Transverse colon (tissue), 4 donors: ENCODE measurements around the gene KLC4. TPM values are rescaled to one million over a fixed set of nuclear protein-coding genes. Genes with fewer than 3 reads are reported as not detected.

Experiments
- DNase-seq: peaks from one replicate; pipeline ENCODE4 v3.0.0-alpha.2; 2019
- H3K27ac ChIP-seq, 4 donors: fragments of 200-600 bp; sonication (generic); 2 replicates each; pipeline ENCODE4 v1.5.1; 2016 to 2018; ENCODE audit warnings: inconsistent platforms in 4 of 4
- H3K27me3 ChIP-seq: fragments of 200-600 bp; sonication (generic); 2 replicates; pipeline ENCODE4 v1.5.1; 2017; ENCODE audit warnings: inconsistent platforms
- H3K36me3 ChIP-seq, 4 donors: fragments of 200-600 bp; sonication (generic); 2 replicates each; pipeline ENCODE4 v1.5.1; 2017 to 2019; ENCODE audit warnings: inconsistent platforms in 4 of 4
- H3K4me1 ChIP-seq, 4 donors: fragments of 200-600 bp; sonication (generic); 2 replicates each; pipeline ENCODE4 v1.5.1; 2017 to 2020; ENCODE audit warnings: inconsistent platforms in 4 of 4
- H3K4me3 ChIP-seq, 4 donors: fragments of 200-600 bp; sonication (generic); 1 replicate in 1 of 4; 2 replicates in 3 of 4; pipeline versions ENCODE4 v1.5.1 to v1.6.1; 2017 to 2019; ENCODE audit warnings: inconsistent platforms in 4 of 4
- H3K9me3 ChIP-seq, 2 donors: fragments of 200-600 bp; sonication (generic); 2 replicates each; pipeline ENCODE4 v1.5.1; 2017 to 2019; ENCODE audit warnings: inconsistent platforms in 2 of 2
- EP300 ChIP-seq: sonication (generic); formaldehyde crosslinking; IDR thresholded peaks from one replicate; pipeline ENCODE4 v1.6.1; 2017; ENCODE audit warnings: antibody characterized with exemption, low read depth
- POLR2A ChIP-seq: fragments of 450-650 bp; IDR thresholded peaks from one replicate; pipeline ENCODE4 v1.6.1; 2016; ENCODE audit warnings: antibody characterized with exemption, mild to moderate bottlenecking, moderate library complexity
- POLR2AphosphoS5 ChIP-seq, 3 donors: sonication (generic); formaldehyde crosslinking; IDR thresholded peaks; one replicate each; pipeline ENCODE4 v1.6.1; 2016; ENCODE audit warnings: antibody characterized with exemption in 3 of 3
- WGBS, 2 donors: methylation state at CpG; one replicate each; pipeline ENCODE4 v1.1.5; 2018; ENCODE audit warnings: low coverage in 1 of 2; 5-methylcytosine and 5-hydroxymethylcytosine counted together
- in situ Hi-C, 4 donors: fragments of 200-750 bp; cut with MboI; loops; one replicate each; pipeline versions ENCODE4 v1.15.0 to v1.15.1; 2017; ENCODE audit warnings: low sequenced_read_pairs in 3 of 4, low pct_ligation_motif_present in 1 of 4, low pct_unique_long_range_greater_than_20kb in 1 of 4
- intact Hi-C: fragments of 100-400 bp; cut with DNase I; formaldehyde crosslinking; loops from one replicate; pipeline ENCODE4 v1.15.1; 2023; ENCODE audit warnings: low total_unique reads
- total RNA-seq, 4 donors: library from RNA; depleted of rRNA; stranded (reverse); fragments of >200 nt; gene quantifications; one replicate each; pipeline ENCODE4 v1.1.0, GENCODE V29; 2016
- TF ChIP-seq, protein P1 (sequence below), 5 experiments: fragments of 200-600 bp in 3 of 5; fragments of 450-650 bp in 2 of 5; sonication (generic) in 3 of 5; IDR thresholded peaks; 1 replicate in 2 of 5; 2 replicates in 3 of 5; pipeline ENCODE4 v1.5.1; 2016 to 2017; ENCODE audit warnings: antibody characterized with exemption in 5 of 5, inconsistent platforms in 3 of 5, mild to moderate bottlenecking in 2 of 5, moderate library complexity in 1 of 5

Gene KLC4
- total RNA-seq: 100 to 1,000 TPM in 3 of 4 donors, 10 to 100 TPM in 1; 91.9 to 296 (median 159) TPM

- in situ Hi-C loops (no loop called here), intact Hi-C loops (no loop called here)
- no peak for TF ChIP-seq EP300
- TF ChIP-seq, protein P1, sequence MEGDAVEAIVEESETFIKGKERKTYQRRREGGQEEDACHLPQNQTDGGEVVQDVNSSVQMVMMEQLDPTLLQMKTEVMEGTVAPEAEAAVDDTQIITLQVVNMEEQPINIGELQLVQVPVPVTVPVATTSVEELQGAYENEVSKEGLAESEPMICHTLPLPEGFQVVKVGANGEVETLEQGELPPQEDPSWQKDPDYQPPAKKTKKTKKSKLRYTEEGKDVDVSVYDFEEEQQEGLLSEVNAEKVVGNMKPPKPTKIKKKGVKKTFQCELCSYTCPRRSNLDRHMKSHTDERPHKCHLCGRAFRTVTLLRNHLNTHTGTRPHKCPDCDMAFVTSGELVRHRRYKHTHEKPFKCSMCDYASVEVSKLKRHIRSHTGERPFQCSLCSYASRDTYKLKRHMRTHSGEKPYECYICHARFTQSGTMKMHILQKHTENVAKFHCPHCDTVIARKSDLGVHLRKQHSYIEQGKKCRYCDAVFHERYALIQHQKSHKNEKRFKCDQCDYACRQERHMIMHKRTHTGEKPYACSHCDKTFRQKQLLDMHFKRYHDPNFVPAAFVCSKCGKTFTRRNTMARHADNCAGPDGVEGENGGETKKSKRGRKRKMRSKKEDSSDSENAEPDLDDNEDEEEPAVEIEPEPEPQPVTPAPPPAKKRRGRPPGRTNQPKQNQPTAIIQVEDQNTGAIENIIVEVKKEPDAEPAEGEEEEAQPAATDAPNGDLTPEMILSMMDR (IDR thresholded peaks at IDR 0.05): no peak
- peak; percentile 91 to 94 (median 92) for TF ChIP-seq POLR2AphosphoS5 (IDR thresholded peaks at IDR 0.05)
- peak; percentile 91 for TF ChIP-seq POLR2A
- H3K27me3 ChIP-seq: no peaks in the 10 kb centered on the region
- peak within 1 kb of the TSS; percentile 89 to 95 (median 92) for H3K27ac ChIP-seq
- H3K9me3 ChIP-seq: no peaks in the 10 kb centered on the region
- H3K36me3 ChIP-seq: peaks cover 0 to 4% (median 0%) of the 10 kb centered on the region in 4 donors
- peaks cover 17 to 35% (median 29%) of the 10 kb centered on the region in 4 donors for H3K4me1 ChIP-seq
- DNase-seq: peak; percentile 99
- peak within 1 kb of the TSS; percentile 68 to 81 (median 70) for H3K4me3 ChIP-seq
- 1% methylated on average over 52 of the region's 64 CpGs; no CpG with 5 or more reads in 1 of the 2 donors for WGBS, 2 donors
Observed at GRCh38 chr6:43059168-43060033, at the start of gene KLC4, which contains the start of gene MRPL2. KLC4 (plus strand) TSS chr6:43059631; CDS start chr6:43061336, 1,705 bp downstream. MRPL2 (minus strand) TSS chr6:43059434; CDS start chr6:43059381, 53 bp downstream.

DNA sequence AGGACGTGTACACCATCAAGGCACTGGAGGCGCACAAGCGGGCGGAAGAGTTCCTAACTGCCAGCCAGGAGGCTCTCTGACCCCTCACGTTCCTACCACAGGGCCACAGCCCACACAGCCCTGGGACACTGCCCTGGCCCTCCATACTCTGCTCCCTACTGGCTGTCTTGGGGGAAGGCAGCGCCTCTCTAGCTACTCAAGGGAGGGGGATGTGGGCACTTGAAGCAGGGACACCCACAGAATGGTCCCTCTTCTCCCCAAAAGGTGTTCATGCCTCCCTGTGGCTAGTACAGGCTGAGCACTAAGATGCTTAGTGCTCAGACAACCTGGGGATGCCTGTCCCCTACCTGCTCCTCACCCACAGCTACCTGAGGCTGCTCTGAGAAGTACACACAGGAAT, 48.2 kb upstream of the KLC4 start:
- Histone ChIP-seq H3K36me3 (peaks cover 0 to 8% (median 3%) of the 10 kb centered on the region in 4 donors), H3K4me3 (no peak overlapping the region), H3K4me1 (peaks cover 19 to 35% (median 26%) of the 10 kb centered on the region in 4 donors), H3K27ac (no peak overlapping the region), H3K27me3 (no peaks in the 10 kb centered on the region), H3K9me3 (no peaks in the 10 kb centered on the region)
- DNase-seq: no peak
- TF ChIP-seq POLR2A (no peak), EP300 (no peak), POLR2AphosphoS5 (IDR thresholded peaks at IDR 0.05) (no peak)
- TF ChIP-seq, protein P1 (IDR thresholded peaks at IDR 0.05): no peak
- in situ Hi-C loops (no loop called here), intact Hi-C loops (no loop called here)
- WGBS, 2 donors: 81 to 91% methylated on average over 5 to 6 of the region's 6 CpGs

GRCh38 chr6:43012364-43012763, 47.1 kb upstream of the KLC4 start:
- intact Hi-C loops: no loop called here
- WGBS, 2 donors: 92% methylated on average over 6 of the region's 6 CpGs; no CpG with 5 or more reads in 1 of the 2 donors
- peaks cover 0 to 7% (median 2%) of the 10 kb centered on the region in 4 donors for H3K36me3 ChIP-seq
- H3K27ac ChIP-seq: peak overlapping the region in 1 of 4 donors; percentile 84
- no peaks in the 10 kb centered on the region for H3K27me3 ChIP-seq
- H3K4me3 ChIP-seq: no peak overlapping the region
- no peak for DNase-seq
- in situ Hi-C loops: no loop called here
- H3K4me1 ChIP-seq: peaks cover 26 to 43% (median 34%) of the 10 kb centered on the region in 4 donors
- H3K9me3 ChIP-seq: no peaks in the 10 kb centered on the region
- TF ChIP-seq, protein P1 (IDR thresholded peaks at IDR 0.05): no peak
- TF ChIP-seq POLR2AphosphoS5 (IDR thresholded peaks at IDR 0.05): no peak
- no peak for TF ChIP-seq EP300
- no peak for TF ChIP-seq POLR2A

DNA sequence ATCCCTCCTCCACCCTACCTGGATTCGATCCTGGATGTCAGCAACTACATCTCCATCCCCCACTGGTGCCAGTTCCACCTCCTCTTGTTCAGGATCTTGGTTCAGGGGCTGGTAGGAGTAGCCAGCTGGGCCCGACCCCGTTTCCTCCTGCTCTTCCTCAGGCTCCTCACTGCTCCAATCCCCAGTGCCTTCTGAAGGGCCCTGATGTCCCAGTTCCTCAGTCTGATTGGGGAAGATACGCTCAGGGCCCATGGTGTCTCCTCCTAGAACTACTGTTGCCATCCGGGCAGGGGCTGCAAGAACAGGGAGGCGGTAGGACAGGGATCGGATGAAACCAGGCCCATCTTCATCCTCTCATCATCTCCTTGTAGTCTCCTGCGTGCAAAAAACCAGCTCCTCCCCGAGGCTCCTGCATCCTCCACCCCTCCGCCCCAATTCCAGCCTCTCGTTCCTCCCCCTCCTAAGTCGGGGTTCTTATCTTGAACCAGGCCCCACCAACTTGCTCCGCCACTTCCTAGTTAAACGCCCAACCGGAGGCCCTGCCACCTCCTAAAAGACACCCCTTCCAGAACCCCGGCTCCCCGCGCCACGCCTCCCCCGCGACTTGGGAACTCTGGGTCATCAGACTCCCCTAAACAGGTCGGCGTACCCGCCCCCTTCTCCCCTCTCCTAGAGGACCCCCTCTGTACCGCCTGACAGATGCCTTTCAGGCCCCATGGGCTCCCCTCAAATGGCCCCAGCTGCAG, 46.2 kb upstream of the KLC4 start:
- 2 to 15% methylated on average over 4 to 25 of the region's 25 CpGs for WGBS, 2 donors
- no peaks in the 10 kb centered on the region for H3K9me3 ChIP-seq
- intact Hi-C loops (no loop called here), in situ Hi-C loops (no loop called here)
- H3K27me3 ChIP-seq: no peaks in the 10 kb centered on the region
- DNase-seq: no peak
- peak overlapping the region; percentile 76 to 92 (median 85) for H3K27ac ChIP-seq
- H3K4me1 ChIP-seq: peaks cover 26 to 43% (median 34%) of the 10 kb centered on the region in 4 donors
- no peak for TF ChIP-seq EP300
- peak overlapping the region; percentile 34 to 94 (median 62) for H3K4me3 ChIP-seq
- H3K36me3 ChIP-seq: peaks cover 0 to 3% (median 1%) of the 10 kb centered on the region in 4 donors
